ENCODE data around the gene DNER. TPM values are rescaled to one million over a fixed set of nuclear protein-coding genes. Genes with fewer than 3 reads are reported as not detected.

Gene DNER
- polyA plus RNA-seq, 1 donor (not counting 4 experiments of a cell fraction or from before 2014, with no cell fraction given): 8.5 TPM

GRCh38 chr2:229686122-229686919, 28.0 kb downstream of the DNER start:
- dilution Hi-C loops (cut with MboI; ENCODE audit: extremely low pct_ligation_motif_present, low sequenced_read_pairs): no loop called here
- TF ChIP-seq CTCF (optimal IDR thresholded peaks at IDR 0.05 in 1 of 3, IDR thresholded peaks at IDR 0.05 in 1 of 3, conservative IDR thresholded peaks at IDR 0.05 in 1 of 3; ENCODE audit: extremely low read depth in 1 of 3, insufficient read depth in 2 of 3, low read length in 3 of 3) (no peak), EZH2 (IDR thresholded peaks at IDR 0.05; ENCODE audit: low read length) (no peak)
- H3K4me1 ChIP-seq (ENCODE audit: control insufficient read depth, extremely low read depth, insufficient read depth, low read length): no peaks in the 10 kb centered on the region
- no peak overlapping the region for H3K4me3 ChIP-seq (ENCODE audit: control insufficient read depth in 2 of 3, extremely low read depth in 1 of 3, insufficient read depth in 2 of 3, low read depth in 1 of 3, low read length in 3 of 3)
- H3K4me2 ChIP-seq (ENCODE audit: control insufficient read depth, extremely low read depth, insufficient read depth, low read depth, low read length): no peak overlapping the region
- no peak overlapping the region for H2AFZ ChIP-seq (ENCODE audit: control insufficient read depth, low read length)
- H3K36me3 ChIP-seq (ENCODE audit: control insufficient read depth in 2 of 2, extremely low read depth in 1 of 2, insufficient read depth in 2 of 2, low read length in 2 of 2): no peaks in the 10 kb centered on the region
- H3K79me2 ChIP-seq (ENCODE audit: control insufficient read depth, insufficient read depth, low read length): no peaks in the 10 kb centered on the region
- no peak for FAIRE-seq
- H3K9ac ChIP-seq (ENCODE audit: control insufficient read depth, extremely low read depth, insufficient read depth, low read length): no peak overlapping the region
- no peak overlapping the region for H3K27ac ChIP-seq (ENCODE audit: control insufficient read depth, insufficient read depth, low read length)
- H3K27me3 ChIP-seq (ENCODE audit: control insufficient read depth, extremely low read depth, insufficient read depth, low read length): peaks cover 5% of the 10 kb centered on the region
- H3K9me1 ChIP-seq (ENCODE audit: control insufficient read depth, extremely low read depth, insufficient read depth, low read length): no peaks in the 10 kb centered on the region
- no peaks in the 10 kb centered on the region for H4K20me1 ChIP-seq (ENCODE audit: control insufficient read depth, extremely low read depth, insufficient read depth, low read length)
- no peaks in the 10 kb centered on the region for H3K9me3 ChIP-seq (ENCODE audit: control insufficient read depth, low read depth, low read length)
- DNase-seq (ENCODE audit: low read depth, low spot score): no peak

GRCh38 chr2:229684942-229685562, 29.3 kb downstream of the DNER start:
- no peak overlapping the region for H3K27ac ChIP-seq (ENCODE audit: control insufficient read depth, insufficient read depth, low read length)
- H3K79me2 ChIP-seq (ENCODE audit: control insufficient read depth, insufficient read depth, low read length): no peaks in the 10 kb centered on the region
- no peak overlapping the region for H3K9ac ChIP-seq (ENCODE audit: control insufficient read depth, extremely low read depth, insufficient read depth, low read length)
- no peak for FAIRE-seq
- H3K4me1 ChIP-seq (ENCODE audit: control insufficient read depth, extremely low read depth, insufficient read depth, low read length): no peaks in the 10 kb centered on the region
- no peaks in the 10 kb centered on the region for H3K36me3 ChIP-seq (ENCODE audit: control insufficient read depth in 2 of 2, extremely low read depth in 1 of 2, insufficient read depth in 2 of 2, low read length in 2 of 2)
- no peak for DNase-seq (ENCODE audit: low read depth, low spot score)
- no peak overlapping the region for H3K4me3 ChIP-seq (ENCODE audit: control insufficient read depth in 2 of 3, extremely low read depth in 1 of 3, insufficient read depth in 2 of 3, low read depth in 1 of 3, low read length in 3 of 3)
- no peaks in the 10 kb centered on the region for H3K9me1 ChIP-seq (ENCODE audit: control insufficient read depth, extremely low read depth, insufficient read depth, low read length)
- dilution Hi-C loops (cut with MboI; ENCODE audit: extremely low pct_ligation_motif_present, low sequenced_read_pairs): no loop called here
- H3K27me3 ChIP-seq (ENCODE audit: control insufficient read depth, extremely low read depth, insufficient read depth, low read length): peaks cover 5% of the 10 kb centered on the region
- H2AFZ ChIP-seq (ENCODE audit: control insufficient read depth, low read length): no peak overlapping the region
- H3K9me3 ChIP-seq (ENCODE audit: control insufficient read depth, low read depth, low read length): no peaks in the 10 kb centered on the region
- H4K20me1 ChIP-seq (ENCODE audit: control insufficient read depth, extremely low read depth, insufficient read depth, low read length): no peaks in the 10 kb centered on the region
- H3K4me2 ChIP-seq (ENCODE audit: control insufficient read depth, extremely low read depth, insufficient read depth, low read depth, low read length): no peak overlapping the region
- TF ChIP-seq EZH2 (IDR thresholded peaks at IDR 0.05; ENCODE audit: low read length) (no peak), CTCF (optimal IDR thresholded peaks at IDR 0.05 in 1 of 3, IDR thresholded peaks at IDR 0.05 in 1 of 3, conservative IDR thresholded peaks at IDR 0.05 in 1 of 3; ENCODE audit: extremely low read depth in 1 of 3, insufficient read depth in 2 of 3, low read length in 3 of 3) (no peak)

Data from keratinocyte (primary cell).